Activated CD4-positive, alpha-beta T cell treated with anti-CD3 and anti-CD28 coated beads, Interleukin-2, amount 10 ng/mL, durations not matched to agents 7 days and 5 days (primary cell): ENCODE data around the gene CCDC33. TPM values are rescaled to one million over a fixed set of nuclear protein-coding genes. Genes with fewer than 3 reads are reported as not detected.

Experiments used
- CTCF ChIA-PET: fragments of 350-600 bp; sonication (Branson Sonifier 250); formaldehyde crosslinking; loops from one replicate; lab custom pipeline; 2021; ENCODE audit warnings: antibody characterized with exemption; lab: Charles Lee
- POLR2A ChIA-PET: fragments of 350-600 bp; sonication (Branson Sonifier 250); formaldehyde crosslinking; loops from one replicate; lab custom pipeline; 2021; ENCODE audit warnings: antibody characterized with exemption; lab: Charles Lee
- DNase-seq: peaks from one replicate; pipeline ENCODE4 v3.0.0-alpha.2; 2020
- H3K27ac Mint-ChIP-seq: one replicate; pipeline ENCODE4 v1.8.0; 2021; ENCODE audit warnings: mild to moderate bottlenecking, moderate library complexity, mixed read lengths
- H3K27me3 Mint-ChIP-seq: one replicate; pipeline ENCODE4 v1.8.0; 2021; ENCODE audit warnings: mixed read lengths
- H3K36me3 Mint-ChIP-seq: one replicate; pipeline ENCODE4 v1.8.0; 2021; ENCODE audit warnings: low read depth, mixed read lengths
- H3K4me1 Mint-ChIP-seq: one replicate; pipeline ENCODE4 v1.8.0; 2021; ENCODE audit warnings: mixed read lengths
- H3K4me3 Mint-ChIP-seq: one replicate; pipeline ENCODE4 v1.8.0; 2021; ENCODE audit warnings: mild to moderate bottlenecking, moderate library complexity, mixed read lengths
- H3K9me3 Mint-ChIP-seq: one replicate; pipeline ENCODE4 v1.8.0; 2021; ENCODE audit warnings: mixed read lengths
- total RNA-seq, 2 experiments: library from RNA; stranded (reverse); gene quantifications; one replicate each; pipeline ENCODE4 v1.2.3, GENCODE V29; 2021

The CCDC33 gene
- total RNA-seq, 2 experiments from 2014 or later = not detected

GRCh38 chr15:74334127-74334526 is 98.0 kb downstream of the CCDC33 start:
- Mint-ChIP-seq H3K4me3 (no peak overlapping the region), H3K36me3 (no peaks in the 10 kb centered on the region), H3K9me3 (peaks cover 3% of the 10 kb centered on the region), H3K4me1 (no peaks in the 10 kb centered on the region), H3K27me3 (no peaks in the 10 kb centered on the region), H3K27ac (no peak overlapping the region)
- CTCF ChIA-PET = no interaction called here
- POLR2A ChIA-PET = no interaction called here
- no peak for DNase-seq

- ChIA-PET CTCF (no interaction called here), POLR2A (no interaction called here)
- no peak for DNase-seq
- no peaks in the 10 kb centered on the region for H3K36me3 Mint-ChIP-seq
- H3K27ac Mint-ChIP-seq = no peak overlapping the region
- H3K4me3 Mint-ChIP-seq = no peak overlapping the region
- H3K27me3 Mint-ChIP-seq = no peaks in the 10 kb centered on the region
- peaks cover 3% of the 10 kb centered on the region for H3K9me3 Mint-ChIP-seq
- H3K4me1 Mint-ChIP-seq = no peaks in the 10 kb centered on the region
These were observed 99.3 kb downstream of the CCDC33 start for GRCh38 chr15:74335396-74335795.

GRCh38 chr15:74336061-74337005 is 100.2 kb downstream of the CCDC33 start:
- ChIA-PET POLR2A (no interaction called here), CTCF (interaction anchor here (1.1 kb wide), 1 partner anchor 21 kb away, joined by 3 read pairs; no protein-coding TSS in a partner anchor)
- Mint-ChIP-seq H3K9me3 (peaks cover 3% of the 10 kb centered on the region), H3K4me1 (no peaks in the 10 kb centered on the region), H3K36me3 (no peaks in the 10 kb centered on the region), H3K27me3 (no peaks in the 10 kb centered on the region), H3K4me3 (no peak overlapping the region), H3K27ac (no peak overlapping the region)
- no peak for DNase-seq

GRCh38 chr15:74337146-74337545 is 101.0 kb downstream of the CCDC33 start:
- CTCF ChIA-PET = interaction anchor here (1.1 kb wide), 1 partner anchor 22 kb away, joined by 3 read pairs; no protein-coding TSS in a partner anchor
- no peaks in the 10 kb centered on the region for H3K27me3 Mint-ChIP-seq

GRCh38 chr15:74337607-74338211 is 101.6 kb downstream of the CCDC33 start:
- POLR2A ChIA-PET = no interaction called here

More at GRCh38 chr15:74337146-74337545, 101.0 kb downstream of the CCDC33 start:
- H3K36me3 Mint-ChIP-seq = no peaks in the 10 kb centered on the region
- peaks cover 3% of the 10 kb centered on the region for H3K9me3 Mint-ChIP-seq
- H3K4me3 Mint-ChIP-seq = no peak overlapping the region
- POLR2A ChIA-PET = no interaction called here
- H3K27ac Mint-ChIP-seq = no peak overlapping the region
- no peak for DNase-seq
- no peaks in the 10 kb centered on the region for H3K4me1 Mint-ChIP-seq

GRCh38 chr15:74338676-74339075 is 102.5 kb downstream of the CCDC33 start:
- ChIA-PET CTCF (no interaction called here), POLR2A (no interaction called here)
- Mint-ChIP-seq H3K36me3 (no peaks in the 10 kb centered on the region), H3K27me3 (no peaks in the 10 kb centered on the region), H3K27ac (no peak overlapping the region), H3K9me3 (peaks cover 3% of the 10 kb centered on the region), H3K4me3 (no peak overlapping the region), H3K4me1 (no peaks in the 10 kb centered on the region)
- no peak for DNase-seq

More at GRCh38 chr15:74337607-74338211, 101.6 kb downstream of the CCDC33 start:
- Mint-ChIP-seq H3K4me3 (no peak overlapping the region), H3K27me3 (no peaks in the 10 kb centered on the region), H3K9me3 (peaks cover 3% of the 10 kb centered on the region), H3K36me3 (no peaks in the 10 kb centered on the region), H3K27ac (no peak overlapping the region), H3K4me1 (no peaks in the 10 kb centered on the region)
- CTCF ChIA-PET = no interaction called here
- no peak for DNase-seq

GRCh38 chr15:74339371-74339770 is 103.2 kb downstream of the CCDC33 start:
- CTCF ChIA-PET = interaction anchor here (0.8 kb wide), 1 partner anchor 431 kb away, joined by 3 read pairs; no protein-coding TSS in a partner anchor
- Mint-ChIP-seq H3K27ac (no peak overlapping the region), H3K36me3 (no peaks in the 10 kb centered on the region), H3K9me3 (peaks cover 1% of the 10 kb centered on the region), H3K27me3 (no peaks in the 10 kb centered on the region), H3K4me3 (no peak overlapping the region), H3K4me1 (no peaks in the 10 kb centered on the region)
- POLR2A ChIA-PET = no interaction called here
- DNase-seq = no peak

GRCh38 chr15:74340150-74340549 is 104.0 kb downstream of the CCDC33 start:
- Mint-ChIP-seq H3K27me3 (no peaks in the 10 kb centered on the region), H3K9me3 (no peaks in the 10 kb centered on the region), H3K4me1 (no peaks in the 10 kb centered on the region), H3K36me3 (no peaks in the 10 kb centered on the region), H3K4me3 (no peak overlapping the region), H3K27ac (no peak overlapping the region)
- CTCF ChIA-PET = no interaction called here
- POLR2A ChIA-PET = no interaction called here
- no peak for DNase-seq

GRCh38 chr15:74343127-74343796 is 107.1 kb downstream of the CCDC33 start:
- ChIA-PET CTCF (no interaction called here), POLR2A (no interaction called here)
- Mint-ChIP-seq H3K27me3 (no peaks in the 10 kb centered on the region), H3K36me3 (no peaks in the 10 kb centered on the region), H3K4me3 (no peak overlapping the region), H3K27ac (no peak overlapping the region), H3K9me3 (no peaks in the 10 kb centered on the region), H3K4me1 (peaks cover 4% of the 10 kb centered on the region)
- DNase-seq = no peak

GRCh38 chr15:74343797-74344127 is 107.6 kb downstream of the CCDC33 start:
- no peak overlapping the region for H3K4me3 Mint-ChIP-seq
- peaks cover 4% of the 10 kb centered on the region for H3K4me1 Mint-ChIP-seq
- H3K27me3 Mint-ChIP-seq = peaks cover under 1% of the 10 kb centered on the region
- no peak overlapping the region for H3K27ac Mint-ChIP-seq
- no peaks in the 10 kb centered on the region for H3K9me3 Mint-ChIP-seq
- no peaks in the 10 kb centered on the region for H3K36me3 Mint-ChIP-seq
- ChIA-PET POLR2A (no interaction called here), CTCF (no interaction called here)
- no peak for DNase-seq

- Mint-ChIP-seq H3K4me3 (no peak overlapping the region), H3K9me3 (no peaks in the 10 kb centered on the region), H3K27me3 (peaks cover 4% of the 10 kb centered on the region), H3K36me3 (no peaks in the 10 kb centered on the region), H3K27ac (no peak overlapping the region), H3K4me1 (peaks cover 4% of the 10 kb centered on the region)
- ChIA-PET CTCF (no interaction called here), POLR2A (no interaction called here)
- DNase-seq = no peak
These were observed 108.9 kb downstream of the CCDC33 start for GRCh38 chr15:74345051-74345450.

GRCh38 chr15:74347757-74348250 is 111.7 kb downstream of the CCDC33 start:
- no peaks in the 10 kb centered on the region for H3K9me3 Mint-ChIP-seq
- H3K4me1 Mint-ChIP-seq = peaks cover 4% of the 10 kb centered on the region
- CTCF ChIA-PET = no interaction called here
- no peak overlapping the region for H3K4me3 Mint-ChIP-seq
- H3K36me3 Mint-ChIP-seq = no peaks in the 10 kb centered on the region
- DNase-seq = no peak
- POLR2A ChIA-PET = no interaction called here
- H3K27ac Mint-ChIP-seq = no peak overlapping the region
- H3K27me3 Mint-ChIP-seq = peaks cover 14% of the 10 kb centered on the region
